Measurements from ENCODE around the gene CCDC69. TPM values are rescaled to one million over a fixed set of nuclear protein-coding genes. Genes with fewer than 3 reads are reported as not detected.
A peak's percentile ranks its signal among the peaks of the same experiment; 100 is the strongest.

The CCDC69 gene
- total RNA-seq, 1 donor from 2014 or later: 29.2 TPM

DNA sequence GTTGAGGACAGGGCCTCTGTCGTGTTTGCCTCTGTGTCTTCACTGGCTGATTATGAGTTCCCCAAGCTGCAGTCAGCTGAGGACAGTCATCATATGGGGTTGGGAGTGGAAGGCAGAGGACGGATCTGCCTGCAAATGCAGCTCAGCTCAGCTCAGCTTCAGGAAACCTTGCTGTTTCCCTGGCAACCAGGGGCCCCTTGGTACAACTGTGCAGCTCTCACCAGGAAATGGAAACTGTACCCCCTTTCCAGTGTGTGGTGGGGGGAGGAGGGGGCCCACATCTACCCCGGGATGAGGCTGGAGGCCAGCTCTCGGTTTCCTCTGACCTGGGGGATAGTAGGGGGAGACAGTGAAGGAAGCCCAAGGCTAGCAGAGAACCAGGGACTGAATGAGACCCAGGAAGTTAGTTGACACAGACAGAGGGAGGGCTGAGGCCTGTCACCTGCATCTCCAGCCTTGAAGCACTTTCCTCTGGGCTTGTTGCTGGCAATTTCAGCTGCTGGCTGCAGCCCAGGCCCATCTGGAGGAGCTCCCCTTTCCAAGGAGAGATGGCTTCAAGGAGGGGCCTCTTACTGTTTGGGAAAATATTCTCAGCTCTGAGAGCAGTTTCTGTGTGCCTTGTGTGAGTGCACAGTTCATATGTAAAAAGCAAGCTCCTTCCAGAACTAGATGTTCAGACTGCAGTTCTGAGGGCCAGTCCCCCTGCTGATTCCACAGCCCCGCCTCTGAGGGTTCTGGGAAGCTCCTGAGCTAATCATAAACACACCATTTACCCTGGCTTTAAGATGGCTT, 73.2 kb downstream of the CCDC69 start:
- DNase-seq (ENCODE audit: low spot score) (no peak), ATAC-seq (peak; percentile 25)

DNA sequence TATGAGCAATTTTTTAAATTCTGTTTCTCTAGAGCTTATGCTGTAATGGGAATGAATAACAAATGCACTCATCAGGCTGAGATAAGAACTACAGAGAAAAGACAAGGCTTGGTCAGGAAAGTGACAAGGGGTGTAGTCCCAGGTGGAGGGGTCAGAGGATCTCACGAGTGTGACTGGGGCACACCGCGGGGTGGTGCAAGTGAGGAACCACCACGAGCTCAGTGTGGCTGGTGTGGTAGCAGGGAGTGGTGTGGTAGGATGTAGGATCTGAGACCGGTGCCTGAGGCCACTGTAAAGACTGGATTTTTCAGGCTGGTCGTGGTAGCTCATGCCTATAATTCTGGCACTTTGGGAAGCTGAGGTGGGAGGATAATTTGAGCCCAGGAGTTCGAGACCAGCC, 75.3 kb downstream of the CCDC69 start:
- DNase-seq (ENCODE audit: low spot score) (no peak), ATAC-seq (no peak)

DNA sequence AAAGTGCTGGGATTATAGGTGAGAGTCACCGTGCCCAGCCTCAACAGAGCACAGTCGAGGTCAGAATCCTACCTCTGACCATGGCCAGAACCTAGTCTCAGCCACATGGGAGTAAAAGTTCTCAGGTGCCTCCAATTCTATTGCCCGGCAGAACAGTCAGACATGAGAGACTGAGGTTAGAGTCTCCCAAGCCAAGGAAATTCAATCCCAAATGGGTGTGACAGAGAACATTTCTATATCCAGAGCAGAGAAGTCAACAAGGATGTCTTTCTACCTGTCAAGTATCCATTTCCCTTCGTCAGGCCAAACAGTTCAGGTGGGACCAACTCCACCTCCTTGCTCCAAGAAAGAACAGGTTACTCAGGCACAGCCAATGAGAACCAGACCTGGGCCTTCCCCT, 76.9 kb downstream of the CCDC69 start:
- DNase-seq (ENCODE audit: low spot score) (no peak), ATAC-seq (no peak)

DNA sequence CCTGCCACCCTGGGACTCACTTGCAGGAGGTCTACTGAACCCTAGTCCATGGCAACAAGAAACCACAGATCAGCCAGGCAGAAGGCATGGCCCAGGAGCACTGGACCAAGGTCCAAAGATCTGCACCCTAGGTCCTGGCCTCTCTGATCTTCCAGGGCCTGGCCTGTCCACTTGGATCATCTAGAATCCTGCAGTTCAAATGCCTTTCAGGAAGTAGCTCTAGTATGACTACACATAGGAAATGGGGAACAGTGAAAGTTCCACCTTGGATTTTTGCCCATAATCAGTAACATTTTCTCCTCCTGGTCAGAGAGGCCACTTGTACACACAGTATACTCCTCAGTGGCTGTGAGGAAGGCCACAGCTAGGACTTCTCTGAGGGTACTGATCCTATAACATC, 77.8 kb downstream of the CCDC69 start:
- ATAC-seq (peak; percentile 51), DNase-seq (ENCODE audit: low spot score) (no peak)

DNA sequence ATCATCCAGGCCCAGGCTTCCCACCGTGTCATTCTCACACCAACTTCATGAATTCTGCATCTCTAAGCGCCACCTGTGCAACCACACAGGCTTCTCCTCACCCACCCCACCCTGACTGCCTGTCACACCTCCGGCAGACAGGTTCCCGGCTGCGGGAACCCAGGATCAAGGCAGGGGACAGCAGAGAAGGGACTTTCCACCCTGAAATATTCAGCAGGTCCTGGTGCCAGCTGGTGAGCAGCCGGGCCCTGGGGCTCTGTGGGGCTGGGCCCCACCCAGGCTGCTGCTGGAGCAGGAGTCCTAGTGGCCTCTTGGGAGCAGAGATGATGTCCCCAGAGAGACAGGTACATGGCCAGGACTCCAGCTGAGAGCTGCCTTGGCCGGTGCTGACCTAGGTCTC, 79.0 kb downstream of the CCDC69 start:
- no peak for ATAC-seq
- DNase-seq (ENCODE audit: low spot score): no peak

DNA sequence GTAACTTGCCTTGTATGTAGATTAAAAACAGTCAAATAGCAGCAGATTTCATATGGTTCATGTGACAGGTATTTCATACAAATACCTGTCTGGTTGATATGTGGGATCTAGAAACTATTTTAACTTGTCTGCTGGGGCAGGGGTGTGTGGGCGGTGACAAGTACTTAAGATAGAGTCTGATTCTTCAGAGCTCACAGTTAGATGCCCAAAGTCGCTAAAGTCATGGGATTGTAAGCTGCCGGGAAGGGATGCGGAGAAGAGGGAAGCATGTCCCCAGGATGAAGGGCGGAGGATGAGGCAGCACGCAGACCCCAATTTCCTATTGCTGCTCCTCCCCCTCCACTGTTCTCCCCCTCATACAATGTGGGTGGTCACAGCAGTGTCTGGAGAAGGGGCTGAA, 79.6 kb downstream of the CCDC69 start:
- ATAC-seq (no peak), DNase-seq (ENCODE audit: low spot score) (no peak)

DNA sequence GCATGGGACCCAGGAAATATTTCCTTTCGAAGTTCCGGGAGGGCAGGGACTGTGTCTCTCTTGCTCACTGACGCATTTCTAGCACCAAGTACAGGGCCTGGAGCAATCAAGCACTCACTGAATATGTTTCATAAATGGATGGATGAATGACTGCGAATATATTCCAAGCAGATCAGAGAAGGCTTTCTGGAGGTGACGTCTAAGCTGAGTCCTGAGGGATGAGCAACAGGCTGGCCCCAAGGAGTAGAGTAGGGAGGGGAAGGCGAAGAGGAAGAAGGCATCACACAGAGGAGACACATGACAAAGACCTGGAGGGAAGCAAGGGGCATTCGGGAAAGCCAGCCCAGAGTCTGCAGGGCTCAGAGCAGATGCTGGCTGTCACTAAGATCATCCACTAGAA, 80.2 kb downstream of the CCDC69 start:
- no peak for DNase-seq (ENCODE audit: low spot score)
- no peak for ATAC-seq

DNA sequence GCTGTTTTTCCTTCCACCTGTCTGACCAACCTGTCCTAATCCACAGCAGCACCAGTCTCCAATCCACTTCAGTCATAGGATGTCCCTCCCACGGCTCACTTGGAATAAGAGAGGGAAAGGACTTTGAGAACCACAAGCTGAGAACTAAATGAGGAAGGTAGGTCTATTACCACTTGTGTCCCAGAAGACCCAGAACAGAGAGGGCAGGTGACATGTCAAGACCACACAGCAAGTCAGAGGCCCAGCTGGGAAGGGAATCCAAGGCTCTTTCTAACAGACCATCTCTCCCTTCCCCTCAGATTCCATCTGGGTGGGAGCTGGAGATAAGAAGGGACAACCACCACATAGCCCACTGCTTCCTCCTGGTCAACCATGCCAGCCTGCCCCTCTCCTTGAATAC, 81.0 kb downstream of the CCDC69 start:
- no peak for DNase-seq (ENCODE audit: low spot score)
- ATAC-seq: no peak

DNA sequence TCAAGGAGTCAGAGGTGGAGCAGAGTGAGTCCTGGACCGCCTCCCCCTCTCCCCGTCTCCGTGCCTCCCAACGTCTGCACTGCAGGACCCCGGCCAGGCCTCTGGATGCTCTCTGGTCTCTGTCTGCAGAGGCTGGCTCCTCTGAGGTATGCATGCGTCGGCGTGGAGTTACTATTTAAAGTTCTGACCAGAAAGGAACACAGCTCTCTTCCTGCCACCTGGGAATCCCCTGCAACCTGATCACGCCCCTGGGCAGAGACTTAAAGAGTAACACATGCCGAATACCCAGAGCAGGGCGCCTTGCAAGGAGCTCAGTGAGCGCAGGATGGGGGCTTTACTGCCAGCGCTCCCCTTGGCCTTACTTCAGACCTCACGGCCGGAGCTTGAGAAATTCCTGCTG, 82.4 kb downstream of the CCDC69 start:
- no peak for ATAC-seq
- no peak for DNase-seq (ENCODE audit: low spot score)

DNA sequence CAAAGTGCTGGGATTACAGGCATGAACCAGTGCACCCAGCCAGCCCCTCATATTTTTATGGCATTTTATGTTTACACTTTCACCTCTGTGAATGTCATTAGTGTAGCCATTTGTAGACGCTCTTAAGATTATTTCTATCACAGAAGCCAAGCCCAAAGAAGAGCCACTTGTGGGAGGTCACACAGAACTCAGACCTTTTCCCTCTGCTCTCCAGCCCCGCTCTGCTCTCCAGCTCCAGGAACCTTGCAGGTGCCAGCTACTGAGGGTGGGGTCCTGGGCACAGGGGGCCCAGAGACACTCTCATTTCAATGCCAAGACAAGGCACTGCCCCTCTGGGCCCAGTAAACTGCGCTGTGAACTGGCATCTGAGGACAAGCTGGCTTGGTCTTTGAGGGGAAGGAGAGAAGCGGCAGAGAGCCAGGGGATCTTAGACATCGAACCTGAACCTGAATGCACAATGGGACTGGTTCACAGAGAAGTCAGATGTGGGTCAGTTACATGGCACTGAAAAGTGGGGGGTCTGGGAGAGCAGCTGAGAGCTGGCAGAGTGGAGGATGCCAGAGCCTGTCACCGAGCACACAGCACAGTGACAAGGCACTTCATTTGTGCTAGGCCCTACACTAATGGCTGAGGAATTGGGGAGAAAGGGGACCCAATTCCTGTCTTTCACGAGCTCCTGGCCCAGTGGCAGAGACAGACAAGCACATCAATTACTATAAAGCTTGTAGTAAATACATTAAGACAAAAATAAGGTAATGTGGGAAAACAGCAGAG, 83.0 kb downstream of the CCDC69 start:
- no peak for DNase-seq (ENCODE audit: low spot score)
- no peak for ATAC-seq

DNA sequence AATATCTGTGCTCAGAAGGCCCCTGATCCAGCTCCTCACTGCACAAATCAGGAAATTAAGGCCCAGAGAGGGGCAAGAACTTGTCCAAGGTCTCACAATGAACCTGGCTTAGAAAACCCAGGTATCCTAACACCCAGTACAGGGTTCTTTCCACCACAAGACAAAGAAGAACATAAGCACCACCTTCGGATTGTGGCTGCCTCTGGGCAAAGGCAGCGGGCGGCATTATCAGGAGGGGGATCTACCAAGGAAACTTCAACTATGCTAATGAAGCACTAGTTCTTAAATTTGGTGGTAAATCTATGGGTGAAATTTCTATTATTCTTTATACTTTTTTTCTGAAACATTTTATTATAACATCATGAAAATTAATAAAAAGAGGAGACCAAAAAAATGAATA, 84.2 kb downstream of the CCDC69 start:
- DNase-seq (ENCODE audit: low spot score): no peak
- ATAC-seq: no peak

DNA sequence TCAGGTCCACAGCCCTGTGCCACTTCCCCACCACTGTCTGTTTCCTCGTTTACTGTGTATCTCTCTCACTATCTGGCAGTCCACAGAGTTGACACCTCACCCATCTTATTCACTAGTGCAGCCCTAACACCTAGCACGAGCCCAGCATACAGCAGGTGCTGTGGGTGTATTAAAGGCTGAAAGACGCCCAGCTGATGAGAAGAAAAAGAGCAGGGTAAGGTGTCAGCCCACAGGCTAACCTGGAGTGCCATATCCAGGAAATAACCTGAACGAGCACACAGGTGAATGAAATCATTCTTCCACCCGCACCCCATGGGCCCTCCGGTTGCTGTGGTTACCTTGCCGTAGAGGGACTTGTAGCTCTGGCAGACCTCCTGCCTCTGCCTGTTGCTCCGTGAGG, 84.9 kb downstream of the CCDC69 start:
- no peak for DNase-seq (ENCODE audit: low spot score)
- no peak for ATAC-seq

DNA sequence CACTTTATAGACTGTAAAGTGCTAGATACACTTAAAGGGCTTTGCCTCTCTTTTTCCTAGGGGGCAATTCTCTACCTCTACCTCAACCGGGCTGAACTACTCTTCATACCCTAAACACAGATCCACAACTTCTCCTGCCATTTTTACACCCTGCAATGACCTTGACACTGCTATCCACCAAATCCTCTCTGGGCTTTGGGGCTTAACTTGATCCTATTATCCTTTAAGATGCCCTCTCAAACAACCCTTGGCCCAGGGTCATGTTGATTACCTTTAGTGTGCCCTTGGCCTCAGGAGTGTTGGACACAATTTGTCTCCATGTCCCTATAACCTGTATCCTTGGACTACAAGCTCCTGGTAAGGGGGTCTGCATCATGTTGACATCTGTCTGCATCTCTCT, 85.8 kb downstream of the CCDC69 start:
- DNase-seq (ENCODE audit: low spot score) (no peak), ATAC-seq (no peak)

DNA sequence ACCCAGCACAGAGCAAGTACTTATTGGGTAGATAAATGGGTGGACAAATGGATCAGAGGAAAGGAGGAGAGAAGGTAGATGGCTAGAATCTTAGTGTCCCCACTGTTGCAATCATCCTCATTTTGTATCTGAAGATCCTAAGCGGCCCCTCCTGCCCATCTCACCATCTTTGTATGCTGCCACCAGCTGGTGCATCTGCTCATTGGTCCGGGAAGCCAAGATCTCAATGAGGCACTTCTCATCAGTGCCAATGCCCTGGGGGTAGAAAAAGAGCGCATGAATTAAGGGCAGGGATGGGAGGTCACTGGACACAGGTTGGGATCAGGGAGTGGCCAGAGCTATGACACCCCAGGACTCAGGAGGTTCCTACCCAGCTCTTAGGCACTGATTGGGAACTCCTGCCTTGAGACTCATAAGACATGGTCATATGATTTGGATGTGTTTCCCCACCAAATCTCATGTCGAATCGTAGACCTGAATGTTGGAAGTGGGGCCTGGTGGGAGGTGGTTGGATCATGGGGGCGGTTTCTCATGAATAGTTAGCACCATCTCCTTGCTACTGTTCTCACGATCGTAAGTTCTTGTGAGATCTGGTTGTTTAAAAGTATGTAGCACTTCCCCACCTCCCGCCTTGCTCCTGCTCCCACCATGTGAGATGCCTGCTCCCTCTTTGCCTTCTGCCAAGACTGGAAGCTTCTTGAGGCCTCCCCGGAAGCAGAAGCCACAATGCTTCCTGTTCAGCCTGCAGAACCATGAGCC, 86.6 kb downstream of the CCDC69 start:
- no peak for ATAC-seq

DNA sequence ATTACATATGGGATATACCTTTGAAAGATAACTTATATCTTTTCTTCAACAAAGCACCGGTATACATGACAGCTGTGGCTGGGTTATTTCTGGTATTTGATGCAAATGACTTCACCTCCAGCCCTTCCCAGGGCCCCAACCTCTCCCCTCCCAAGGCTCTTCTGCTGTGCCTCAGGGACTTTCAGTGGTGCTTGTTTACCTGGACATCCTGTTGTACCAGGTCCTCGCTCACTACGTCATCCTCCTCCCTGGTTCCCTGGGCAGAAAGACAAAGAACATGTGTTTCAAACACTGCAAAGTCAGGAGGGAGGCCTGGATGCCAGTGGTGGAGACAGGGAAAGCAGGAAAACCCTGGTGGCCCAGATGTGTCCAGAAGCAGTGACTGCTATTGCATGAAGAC, 89.7 kb downstream of the CCDC69 start:
- no peak for DNase-seq (ENCODE audit: low spot score)
- ATAC-seq: no peak

More for the DNA sequence above, 86.6 kb downstream of the CCDC69 start:
- DNase-seq (ENCODE audit: low spot score): no peak

DNA sequence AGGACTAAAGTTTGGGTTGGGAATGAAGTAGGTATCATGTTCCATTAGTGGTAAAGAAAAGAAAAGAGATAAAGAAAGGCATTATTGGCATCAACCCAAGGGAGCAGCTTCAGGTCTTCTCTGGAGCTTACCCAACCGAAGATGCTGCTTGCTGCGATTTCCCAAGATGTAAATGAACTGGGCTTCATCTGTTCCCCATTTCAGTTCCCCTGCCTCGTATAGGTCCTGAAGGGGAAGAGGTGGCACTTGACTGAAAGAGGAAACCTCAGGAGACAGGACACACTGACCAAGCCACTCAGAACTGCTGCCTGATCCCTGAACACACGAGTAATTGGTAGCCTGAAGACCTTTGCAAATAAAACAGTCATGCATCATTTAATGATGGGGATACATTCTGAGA, 90.9 kb downstream of the CCDC69 start:
- ATAC-seq (peak; percentile 23), DNase-seq (ENCODE audit: low spot score) (no peak)

Other genes with a start within 250 kb of the CCDC69 start
- 199 TPM for gene GPX3, start 203.5 kb downstream of the CCDC69 start, total RNA-seq
- gene TNIP1, start 143.1 kb downstream of the CCDC69 start, total RNA-seq: 74.5 TPM
- gene ANXA6, start 66.3 kb downstream of the CCDC69 start, total RNA-seq: 232 TPM
- 13.2 TPM for gene GM2A, start 29.1 kb upstream of the CCDC69 start, total RNA-seq
- gene SLC36A3, start 79.7 kb upstream of the CCDC69 start, total RNA-seq: not detected
- gene SLC36A2, start 123.5 kb upstream of the CCDC69 start, total RNA-seq: not detected
- gene SLC36A1, start 223.5 kb upstream of the CCDC69 start, total RNA-seq: 3.2 TPM

All from left lobe of liver (tissue), 2 donors.